NCI-H2196 (cell line): ENCODE results near the gene DESI1.
"Not testable (repeated sequence)": the region's sequence is repeated elsewhere in the genome, so short reads cannot be mapped to it uniquely, and the experiment has no call there.

Source experiments
- DNase-seq: peaks from one replicate; lab custom pipeline; 2025; ENCODE audit not compliant: unreplicated experiment; lab: John Stamatoyannopoulos, UW

Gene DESI1

DNA sequence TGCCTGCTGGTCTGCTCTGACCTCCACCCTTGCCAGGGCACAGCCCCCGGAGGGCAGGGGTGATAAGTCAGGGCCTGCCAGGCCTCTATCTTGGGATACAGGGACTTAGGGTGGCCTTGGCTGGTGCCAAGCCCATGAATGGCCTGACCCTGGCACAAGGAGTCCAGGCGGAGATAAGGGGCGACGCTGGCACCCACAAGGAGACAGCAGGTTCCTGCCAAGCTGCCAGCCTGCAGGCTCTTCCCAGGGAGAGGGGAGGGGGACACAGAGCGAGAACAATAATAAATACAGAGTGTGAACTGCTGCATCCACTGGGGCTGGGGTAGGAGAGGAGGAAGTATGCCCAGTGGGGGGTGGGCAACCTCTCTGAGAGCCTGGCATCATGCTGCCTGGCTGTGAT lies 59.1 kb downstream of the DESI1 start:
- DNase-seq: no peak

DNA sequence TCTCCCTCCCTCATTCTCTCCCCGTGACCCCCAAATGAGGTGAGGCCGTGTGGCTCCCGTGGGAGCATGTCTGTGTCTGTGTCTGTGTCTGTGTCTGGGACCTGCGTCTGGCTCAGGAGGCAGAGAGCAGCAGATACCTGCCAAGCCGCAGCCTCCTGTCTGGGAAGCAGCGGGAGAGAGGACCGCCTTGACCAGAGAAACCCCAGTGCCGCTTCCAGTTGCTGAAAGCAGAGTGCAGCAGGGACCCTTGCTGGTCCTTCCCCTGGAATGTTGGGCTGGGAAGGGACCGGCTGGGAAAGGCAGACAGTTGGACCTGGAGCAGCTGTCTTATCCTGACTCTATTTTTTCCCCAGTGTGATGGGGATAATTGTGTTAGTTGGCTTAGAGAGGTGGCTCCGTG lies 59.5 kb downstream of the DESI1 start:
- no peak for DNase-seq

DNA sequence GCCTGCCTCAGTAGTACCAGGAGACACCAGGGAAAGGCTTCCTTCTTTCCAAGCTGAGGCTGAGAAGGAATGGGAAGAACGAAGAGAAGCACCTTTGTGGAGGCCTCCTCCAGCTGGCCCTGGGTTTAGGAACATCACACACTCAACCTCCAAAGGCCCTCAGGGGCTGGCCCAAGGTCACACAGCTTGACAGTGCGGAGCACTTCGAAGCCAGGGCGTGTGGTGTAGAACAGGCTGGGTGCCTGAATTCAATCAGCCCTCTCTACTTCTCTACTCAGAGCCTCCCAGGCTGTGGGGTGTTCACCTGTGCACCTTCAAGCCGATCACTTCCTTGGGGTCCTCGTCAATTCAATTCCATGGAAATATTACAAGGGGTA lies 60.8 kb downstream of the DESI1 start:
- no peak for DNase-seq

DNA sequence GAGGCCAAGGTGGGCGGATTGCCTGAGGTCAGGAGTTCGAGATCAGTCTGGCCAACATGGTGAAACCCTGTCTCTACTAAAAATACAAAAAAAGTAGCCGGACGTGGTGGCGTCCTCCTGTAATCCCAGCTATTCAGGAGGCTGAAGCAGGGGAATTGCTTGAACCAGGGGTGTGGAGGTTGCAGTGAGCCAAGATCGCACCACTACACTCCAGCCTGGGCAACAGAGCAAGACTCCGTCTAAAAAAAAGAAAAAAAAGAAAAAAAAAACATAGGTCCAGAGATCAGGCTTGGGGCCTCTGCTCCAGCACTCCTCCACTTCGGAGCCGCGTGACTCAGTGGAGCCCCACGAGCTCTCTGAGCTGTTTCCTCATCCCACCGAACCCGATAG lies 62.6 kb downstream of the DESI1 start:
- DNase-seq: not testable (repeated sequence)

DNA sequence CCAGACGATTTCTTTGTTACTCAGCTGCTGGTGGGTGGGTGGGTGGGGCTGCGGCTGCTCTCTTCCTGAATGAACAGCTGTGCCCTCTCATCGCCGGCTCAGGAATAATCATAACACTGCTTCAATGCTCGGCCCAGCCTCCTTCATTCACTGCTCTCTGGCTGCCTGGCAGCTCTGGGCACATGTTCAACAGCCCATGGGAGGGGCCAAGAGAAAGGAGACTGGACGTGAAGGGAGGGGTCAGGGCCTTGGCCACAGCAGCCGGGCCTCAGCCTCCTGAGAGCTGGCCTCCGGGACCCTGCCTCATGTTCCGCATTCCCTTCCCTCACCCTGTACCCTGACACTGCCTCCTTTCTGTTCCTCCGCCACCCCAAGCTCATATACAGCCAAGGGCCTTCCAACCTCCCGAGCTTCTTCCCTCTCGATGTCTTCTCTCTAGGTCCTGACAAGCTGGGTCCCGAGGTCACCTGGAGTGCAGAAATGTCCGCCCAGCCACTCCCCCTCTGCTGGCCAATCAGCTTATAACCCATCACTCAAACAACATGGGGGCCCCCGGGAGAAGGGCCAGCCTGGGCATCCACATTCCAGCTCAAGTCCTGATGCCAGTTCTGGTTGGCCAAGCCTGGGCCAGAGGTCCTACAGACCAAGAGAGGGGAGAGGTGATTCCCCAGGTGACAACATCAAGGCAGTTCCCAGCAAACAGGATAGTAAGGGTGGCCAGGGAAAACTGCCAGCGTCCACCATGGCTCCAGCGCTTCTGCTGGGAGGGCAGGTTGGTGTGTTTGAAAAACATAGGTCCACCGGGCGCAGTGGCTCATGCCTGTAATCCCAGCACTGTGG lies 63.2 kb downstream of the DESI1 start:
- peak; percentile 50 for DNase-seq

DNA sequence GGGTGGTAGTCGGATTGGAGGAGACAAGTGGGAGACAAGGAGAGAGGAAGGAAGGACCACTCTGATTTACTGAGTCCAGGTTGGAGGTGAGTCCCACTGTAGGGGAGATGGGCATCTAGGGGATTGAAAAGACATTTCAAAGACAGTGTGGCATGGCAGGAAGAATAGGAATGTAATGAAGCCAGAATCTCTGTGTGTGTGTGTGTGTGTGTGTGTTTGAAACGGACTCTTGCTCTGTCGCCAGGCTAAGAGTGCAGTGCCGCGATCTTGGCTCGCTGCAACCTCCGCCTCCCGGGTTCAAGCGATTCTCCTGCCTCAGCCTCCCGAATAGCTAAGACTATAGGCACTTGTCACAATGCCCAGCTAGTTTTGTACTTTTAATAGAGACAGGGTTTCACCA lies 64.3 kb downstream of the DESI1 start:
- no peak for DNase-seq

DNA sequence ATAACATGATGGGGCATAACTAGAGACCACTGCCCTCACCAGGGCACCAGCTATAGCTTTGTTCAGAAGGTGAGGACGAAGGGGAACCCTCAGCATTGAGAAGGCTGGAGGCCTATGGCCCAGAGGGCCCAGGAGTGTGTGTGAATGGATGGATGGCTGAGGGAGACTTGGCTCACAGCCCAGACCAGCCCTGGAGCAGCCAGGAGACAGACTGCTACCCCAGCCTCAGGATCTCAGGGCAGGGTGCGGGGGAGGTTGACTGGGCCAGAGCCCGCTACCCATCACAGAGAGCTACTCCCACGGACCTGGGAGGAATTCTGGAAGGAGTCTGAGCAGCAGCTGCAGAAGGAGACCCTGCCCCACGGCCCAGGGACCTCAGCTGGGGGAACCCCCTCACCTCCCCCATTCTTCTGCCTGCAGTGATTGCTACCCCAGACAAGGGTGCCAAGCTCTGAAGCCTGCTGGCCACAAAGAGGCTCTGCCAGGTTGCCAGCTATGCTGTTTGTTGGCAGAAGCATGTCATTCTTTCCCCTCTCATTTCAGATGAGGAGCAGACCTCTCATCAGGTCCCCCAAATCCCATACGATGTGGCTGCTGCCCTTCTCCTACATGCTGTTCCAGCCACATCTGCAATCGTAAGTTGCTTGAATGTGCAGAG lies 65.4 kb downstream of the DESI1 start:
- DNase-seq: no peak

DNA sequence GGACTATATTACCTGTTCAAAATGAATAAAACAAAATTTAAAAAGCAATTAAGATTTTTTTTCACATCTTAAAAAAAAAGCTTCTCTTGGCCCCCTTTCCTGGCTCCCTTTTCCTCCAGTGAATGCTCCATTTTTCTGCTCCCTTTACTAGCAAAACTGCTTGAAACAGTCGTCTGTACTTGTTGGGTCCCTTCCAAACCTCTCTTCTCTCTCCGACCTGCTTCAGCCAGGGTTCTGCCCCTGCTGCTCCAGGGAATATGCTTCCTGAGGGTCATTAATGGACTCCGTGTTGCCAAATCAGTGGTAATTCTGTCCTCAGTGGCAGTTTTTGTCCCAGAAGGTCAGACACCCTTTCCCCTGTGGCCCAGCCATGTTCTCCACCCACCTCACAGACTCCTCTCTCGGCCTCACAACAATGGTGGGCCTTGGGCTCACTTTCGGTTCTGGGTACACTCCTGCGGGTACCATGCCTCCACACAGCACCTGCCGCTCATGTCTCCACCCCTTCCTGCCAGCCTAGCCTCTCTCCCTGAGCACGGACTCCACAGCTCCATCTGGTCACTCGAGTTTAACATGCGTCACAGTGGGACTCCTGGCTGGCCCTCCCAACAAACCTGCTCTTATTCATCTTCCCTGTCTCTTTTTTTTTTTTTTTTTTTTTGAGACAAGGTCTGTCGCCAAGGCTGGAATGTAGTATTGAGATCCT lies 68.8 kb downstream of the DESI1 start:
- DNase-seq: no peak

DNA sequence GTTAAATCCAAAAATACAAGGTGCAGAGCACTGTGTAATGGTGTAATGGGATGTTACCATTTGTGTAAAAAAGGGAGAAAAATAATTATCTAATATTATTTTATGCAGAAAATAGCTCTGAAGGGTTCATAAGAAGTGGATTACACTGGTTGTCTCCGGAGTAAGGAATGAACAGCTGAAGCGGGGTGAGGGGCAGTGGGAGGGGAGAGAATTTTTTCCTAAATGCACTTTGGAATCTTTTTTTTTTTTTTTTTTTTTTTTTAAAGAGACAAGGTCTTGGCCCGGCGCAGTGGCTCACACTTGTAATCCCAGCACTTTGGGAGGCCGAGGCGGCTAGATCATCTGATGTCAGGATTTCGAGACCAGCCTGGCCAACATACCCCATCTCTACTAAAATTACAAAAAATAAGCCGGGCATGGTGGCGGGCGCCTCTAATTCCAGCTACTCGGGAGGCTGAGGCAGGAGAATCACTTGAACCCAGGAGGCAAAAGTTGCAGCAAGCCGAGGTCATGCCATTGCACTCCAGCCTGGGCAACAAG lies 69.8 kb downstream of the DESI1 start:
- DNase-seq: no peak

DNA sequence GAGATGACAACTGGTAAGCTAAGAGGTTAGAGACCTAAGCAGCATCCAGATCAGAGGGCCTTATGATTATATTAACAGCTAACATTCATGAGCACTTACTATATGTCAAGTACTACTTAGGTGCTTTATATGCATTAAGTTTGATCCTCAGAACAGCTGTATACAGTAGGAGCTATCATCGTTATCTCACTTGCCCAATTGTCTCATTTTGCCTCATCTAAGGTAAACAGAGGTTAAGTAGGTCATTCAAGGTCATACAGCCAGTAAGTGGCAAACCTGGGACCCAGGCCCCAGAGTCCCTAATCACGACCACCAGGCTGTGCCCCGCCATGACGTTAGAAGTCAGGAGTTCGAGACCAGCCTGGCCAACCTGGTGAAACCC lies 72.0 kb downstream of the DESI1 start:
- DNase-seq: no peak
